H9 (cell line): ENCODE results near the gene ARHGAP10. TPM values are rescaled to one million over a fixed set of nuclear protein-coding genes. Genes with fewer than 3 reads are reported as not detected.
A peak's percentile ranks its signal among the peaks of the same experiment; 100 is the strongest.

ENCODE experiments used
- DNase-seq: peaks from one replicate; pipeline ENCODE4 v3.0.0-alpha.2; 2017
- H2AFZ ChIP-seq: one replicate; pipeline ENCODE4 v1.6.1; 2013; ENCODE audit warnings: mild to moderate bottlenecking, low read length, control low read depth, moderate library complexity
- H2AK5ac ChIP-seq: 2 replicates; pipeline ENCODE4 v1.6.1; 2013; ENCODE audit warnings: low read length, control low read depth, mixed read lengths; ENCODE audit not compliant: insufficient read length
- H2BK120ac ChIP-seq: one replicate; pipeline ENCODE4 v1.6.1; 2013; ENCODE audit warnings: low read depth, mild to moderate bottlenecking, low read length, control low read depth, inconsistent platforms; ENCODE audit not compliant: poor library complexity, severe bottlenecking
- H2BK12ac ChIP-seq: 2 replicates; pipeline ENCODE4 v1.6.1; 2013; ENCODE audit warnings: low read length, control low read depth, mixed read lengths, low read depth; ENCODE audit not compliant: insufficient read length
- H2BK15ac ChIP-seq: 2 replicates; pipeline ENCODE4 v1.6.1; 2013; ENCODE audit warnings: low read depth, low read length, control low read depth
- H2BK20ac ChIP-seq: one replicate; pipeline ENCODE4 v1.6.1; 2013; ENCODE audit warnings: low read depth, mild to moderate bottlenecking, low read length, control low read depth, inconsistent platforms; ENCODE audit not compliant: poor library complexity, severe bottlenecking
- H2BK5ac ChIP-seq: 2 replicates; pipeline ENCODE4 v1.6.1; 2013; ENCODE audit warnings: low read length, control low read depth, mixed read lengths; ENCODE audit not compliant: insufficient read length
- H3K14ac ChIP-seq: 2 replicates; pipeline ENCODE4 v1.6.1; 2013; ENCODE audit warnings: low read length, control low read depth; ENCODE audit not compliant: insufficient read depth
- H3K18ac ChIP-seq: 2 replicates; pipeline ENCODE4 v1.6.1; 2013; ENCODE audit warnings: low read depth, mild to moderate bottlenecking, mixed read lengths, low read length, control low read depth; ENCODE audit not compliant: insufficient read length
- H3K23ac ChIP-seq: 2 replicates; pipeline ENCODE4 v1.6.1; 2013; ENCODE audit warnings: low read length, control low read depth, mixed read lengths, low read depth; ENCODE audit not compliant: insufficient read length
- H3K23me2 ChIP-seq: 2 replicates; pipeline ENCODE4 v1.6.1; 2013; ENCODE audit warnings: low read depth, mild to moderate bottlenecking, mixed read lengths, low read length, control low read depth; ENCODE audit not compliant: insufficient read length, poor library complexity, severe bottlenecking
- H3K27ac ChIP-seq: 2 replicates; pipeline ENCODE4 v1.5.1; 2013; ENCODE audit warnings: low read length, control low read depth, mixed read lengths, low read depth; ENCODE audit not compliant: insufficient read length
- H3K27me3 ChIP-seq: 2 replicates; pipeline ENCODE4 v1.6.1; 2013; ENCODE audit warnings: low read length, control low read depth, inconsistent platforms; ENCODE audit not compliant: insufficient read depth
- H3K4ac ChIP-seq: 2 replicates; pipeline ENCODE4 v1.6.1; 2013; ENCODE audit warnings: low read depth, mild to moderate bottlenecking, control low read depth, inconsistent platforms, low read length, moderate library complexity
- H3K4me1 ChIP-seq: 2 replicates; pipeline ENCODE4 v1.6.1; 2013; ENCODE audit warnings: low read length, control low read depth, inconsistent platforms; ENCODE audit not compliant: insufficient read depth
- H3K4me2 ChIP-seq: 2 replicates; pipeline ENCODE4 v1.6.1; 2013; ENCODE audit warnings: low read length, control low read depth, mixed read lengths; ENCODE audit not compliant: insufficient read length, insufficient read depth
- H3K56ac ChIP-seq: 2 replicates; pipeline ENCODE4 v1.6.1; 2013; ENCODE audit warnings: low read depth, mild to moderate bottlenecking, mixed read lengths, low read length, control low read depth; ENCODE audit not compliant: insufficient read length
- H3K79me1 ChIP-seq: 2 replicates; pipeline ENCODE4 v1.6.1; 2013; ENCODE audit warnings: low read depth, mild to moderate bottlenecking, moderate library complexity, low read length, control low read depth, inconsistent platforms; ENCODE audit not compliant: insufficient read depth, poor library complexity, severe bottlenecking
- H3K79me2 ChIP-seq: 2 replicates; pipeline ENCODE4 v1.6.1; 2013; ENCODE audit warnings: low read length, control low read depth, inconsistent platforms; ENCODE audit not compliant: insufficient read depth
- H3K9ac ChIP-seq: 2 replicates; pipeline ENCODE4 v1.6.1; 2013; ENCODE audit warnings: low read length, control low read depth, mixed read lengths; ENCODE audit not compliant: insufficient read length; ENCODE audit errors: extremely low read depth
- H3K9me3 ChIP-seq: one replicate; pipeline ENCODE4 v1.6.1; 2013; ENCODE audit warnings: low read depth, low read length, inconsistent platforms; ENCODE audit not compliant: control insufficient read depth
- H3T11ph ChIP-seq: one replicate; pipeline ENCODE4 v1.6.1; 2013; ENCODE audit warnings: mild to moderate bottlenecking, low read length, control low read depth, inconsistent platforms
- H4K20me1 ChIP-seq: one replicate; pipeline ENCODE4 v1.6.1; 2013; ENCODE audit not compliant: control insufficient read depth, insufficient read length, insufficient read depth
- H4K5ac ChIP-seq: 2 replicates; pipeline ENCODE4 v1.6.1; 2013; ENCODE audit warnings: low read depth, mild to moderate bottlenecking, mixed read lengths, low read length, control low read depth; ENCODE audit not compliant: insufficient read length
- H4K8ac ChIP-seq: replicated peaks from 2 replicates; pipeline ENCODE4 v1.6.1; 2013; ENCODE audit warnings: low read length, control low read depth, mixed read lengths, low read depth; ENCODE audit not compliant: insufficient read length
- H4K91ac ChIP-seq: 2 replicates; pipeline ENCODE4 v1.6.1; 2013; ENCODE audit warnings: low read depth, mild to moderate bottlenecking, moderate library complexity, mixed read lengths, low read length, control low read depth; ENCODE audit not compliant: insufficient read length
- H3K27ac Mint-ChIP-seq, 3 experiments: 2 replicates in 2 of 3; 3 replicates in 1 of 3; pipeline ENCODE4 v1.8.0; 2020 to 2021; ENCODE audit warnings: mixed read lengths in 3 of 3, mild to moderate bottlenecking in 1 of 3, moderate library complexity in 1 of 3
- H3K27me3 Mint-ChIP-seq: 2 replicates; pipeline ENCODE4 v1.8.0; 2021; ENCODE audit warnings: low read depth, mild to moderate bottlenecking, moderate library complexity, mixed read lengths
- H3K36me3 Mint-ChIP-seq, 3 experiments: 2 replicates in 2 of 3; 3 replicates in 1 of 3; pipeline ENCODE4 v1.8.0; 2020 to 2021; ENCODE audit warnings: low read depth in 3 of 3, mixed read lengths in 3 of 3; ENCODE audit not compliant: insufficient read depth in 1 of 3
- H3K4me1 Mint-ChIP-seq, 2 experiments: 2 replicates each; pipeline ENCODE4 v1.8.0; 2020; ENCODE audit warnings: mixed read lengths in 2 of 2
- H3K4me3 Mint-ChIP-seq, 2 experiments: 2 replicates in 1 of 2; 3 replicates in 1 of 2; pipeline ENCODE4 v1.8.0; 2020 to 2021; ENCODE audit warnings: mild to moderate bottlenecking in 2 of 2, mixed read lengths in 2 of 2, moderate library complexity in 1 of 2
- H3K9me3 Mint-ChIP-seq, 2 experiments: 2 replicates in 1 of 2; 3 replicates in 1 of 2; pipeline ENCODE4 v1.8.0; 2020; ENCODE audit warnings: mild to moderate bottlenecking in 2 of 2, mixed read lengths in 2 of 2, moderate library complexity in 1 of 2
- CTCF ChIP-seq: fragments of 200-600 bp; sonication (generic); conservative IDR thresholded peaks from 3 replicates; pipeline ENCODE4 v1.8.0; 2021; ENCODE audit warnings: antibody characterized with exemption, mild to moderate bottlenecking
- WGBS: extraction: QIAGEN DNeasy Blood & Tissue Kit; methylation state at CpG from one replicate; pipeline ENCODE4 v1.1.7; 2013; ENCODE audit warnings: missing lambda C conversion rate, low lambda C conversion rate, mixed read lengths; ENCODE audit not compliant: insufficient read length; ENCODE audit errors: extremely low coverage; 5-methylcytosine and 5-hydroxymethylcytosine counted together
- total RNA-seq: library from RNA; stranded (reverse); gene quantifications from 2 replicates; pipeline ENCODE4 v1.2.1, GENCODE V29; 2021

Gene ARHGAP10
- total RNA-seq, 1 experiment from 2014 or later: 7.8 TPM

- no peaks in the 10 kb centered on the region for H3K79me2 ChIP-seq
- H3K27me3 ChIP-seq: peaks cover 7% of the 10 kb centered on the region; the same call in 1 of the 2 replicates
Measured at GRCh38 chr4:147732518-147733235, 789 bp downstream of the ARHGAP10 start.

More at GRCh38 chr4:147732518-147733235, 789 bp downstream of the ARHGAP10 start:
- Histone ChIP-seq H2AFZ (no peak overlapping the region), H3K23ac (no peak overlapping the region), H3K4me1 (peaks cover 4% of the 10 kb centered on the region; the same call in 1 of the 2 replicates), H3K9me3 (no peaks in the 10 kb centered on the region), H3K4ac (no peak overlapping the region), H3K18ac (peak overlapping the region; percentile 81), H3K9ac (peak overlapping the region; percentile 76), H3K4me2 (peak overlapping the region; percentile 67), H3K23me2 (peaks cover 19% of the 10 kb centered on the region), H4K8ac (no peak overlapping the region), H4K20me1 (no peaks in the 10 kb centered on the region), H2BK5ac (no peak overlapping the region), H3K14ac (peak overlapping the region; percentile 74), H2BK15ac (no peak overlapping the region), H4K5ac (no peak overlapping the region), H2AK5ac (no peak overlapping the region), H3K27ac (no peak overlapping the region), H3K56ac (no peak overlapping the region), H4K91ac (no peak overlapping the region), H3T11ph (no peak overlapping the region), H3K79me1 (no peaks in the 10 kb centered on the region), H2BK120ac (no peak overlapping the region), H2BK12ac (no peak overlapping the region), H2BK20ac (no peak overlapping the region)
- Mint-ChIP-seq H3K9me3 (no peaks in the 10 kb centered on the region), H3K4me1 (peaks cover 40 to 47% of the 10 kb centered on the region in 2 experiments), H3K27ac (peak overlapping the region in 2 of 3 experiments; percentile 84 to 92; a peak in 4 of 7 replicates), H3K4me3 (peak overlapping the region; percentile 80 to 87), H3K36me3 (no peaks in the 10 kb centered on the region; a peak in 1 of 7 replicates), H3K27me3 (peaks cover 78% of the 10 kb centered on the region)
- no CpG with 5 or more reads among the region's 38 CpGs for WGBS
- DNase-seq: peak; percentile 58
- no peak for TF ChIP-seq CTCF
